OCI-LY3 (cell line): ENCODE results near the gene FCHO1.

Source experiments
- EZH2phosphoT487 ChIP-seq: fragments of 200-600 bp; shearing (Covaris generic); IDR thresholded peaks from 2 replicates; pipeline ENCODE4 v1.6.1; 2018; ENCODE audit warnings: antibody characterized with exemption, mixed run types, low read depth
- TF ChIP-seq, protein P1 (sequence below): fragments of 200-600, 300-600 bp; sonication (generic); IDR thresholded peaks from 2 replicates; pipeline ENCODE4 v1.5.1; 2014; ENCODE audit warnings: antibody characterized with exemption, low read length, low read depth

DNA sequence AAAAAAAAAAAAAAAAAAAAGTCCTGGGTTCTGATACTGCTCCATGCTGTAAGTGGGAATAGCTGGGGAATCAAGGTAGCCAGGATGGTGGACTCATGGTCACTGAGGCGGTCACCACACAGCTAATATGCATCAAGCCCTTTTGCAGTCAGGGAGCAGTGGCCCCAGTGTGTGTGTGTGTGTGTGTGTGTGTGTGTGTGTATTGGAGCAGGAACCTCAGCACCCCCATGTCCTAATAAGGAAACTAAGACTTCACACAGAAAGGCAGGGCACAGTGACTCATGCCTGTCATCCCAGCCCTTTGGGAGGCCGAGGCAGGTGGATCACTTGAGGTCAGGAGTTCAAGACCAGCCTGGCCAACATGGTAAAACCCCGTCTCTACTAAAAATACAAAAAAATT lies 55.7 kb downstream of the FCHO1 start:
- TF ChIP-seq, protein P1, sequence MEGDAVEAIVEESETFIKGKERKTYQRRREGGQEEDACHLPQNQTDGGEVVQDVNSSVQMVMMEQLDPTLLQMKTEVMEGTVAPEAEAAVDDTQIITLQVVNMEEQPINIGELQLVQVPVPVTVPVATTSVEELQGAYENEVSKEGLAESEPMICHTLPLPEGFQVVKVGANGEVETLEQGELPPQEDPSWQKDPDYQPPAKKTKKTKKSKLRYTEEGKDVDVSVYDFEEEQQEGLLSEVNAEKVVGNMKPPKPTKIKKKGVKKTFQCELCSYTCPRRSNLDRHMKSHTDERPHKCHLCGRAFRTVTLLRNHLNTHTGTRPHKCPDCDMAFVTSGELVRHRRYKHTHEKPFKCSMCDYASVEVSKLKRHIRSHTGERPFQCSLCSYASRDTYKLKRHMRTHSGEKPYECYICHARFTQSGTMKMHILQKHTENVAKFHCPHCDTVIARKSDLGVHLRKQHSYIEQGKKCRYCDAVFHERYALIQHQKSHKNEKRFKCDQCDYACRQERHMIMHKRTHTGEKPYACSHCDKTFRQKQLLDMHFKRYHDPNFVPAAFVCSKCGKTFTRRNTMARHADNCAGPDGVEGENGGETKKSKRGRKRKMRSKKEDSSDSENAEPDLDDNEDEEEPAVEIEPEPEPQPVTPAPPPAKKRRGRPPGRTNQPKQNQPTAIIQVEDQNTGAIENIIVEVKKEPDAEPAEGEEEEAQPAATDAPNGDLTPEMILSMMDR, result no peak
- TF ChIP-seq EZH2phosphoT487, result no peak
